OCI-LY1 (cell line): Measurements from ENCODE around the gene NOTCH4.

Experiments used
- H2AFZ ChIP-seq: fragments of 200-600 bp; sonication (generic), shearing (Covaris generic); 2 replicates; pipeline ENCODE4 v1.6.0; 2014; ENCODE audit warnings: antibody characterized with exemption, mild to moderate bottlenecking, low read length
- H3F3A ChIP-seq: fragments of 200-600 bp; sonication (generic), shearing (Covaris generic); 2 replicates; pipeline ENCODE4 v1.6.0; 2014; ENCODE audit warnings: mild to moderate bottlenecking, antibody characterized with exemption, low read length, moderate library complexity; ENCODE audit not compliant: insufficient read depth
- H3K27ac ChIP-seq: fragments of 200-600 bp; sonication (generic); 2 replicates; pipeline ENCODE4 v1.5.1; 2014; ENCODE audit warnings: low read length, mixed run types, mild to moderate bottlenecking, low read depth; ENCODE audit not compliant: poor library complexity, severe bottlenecking
- H3K27me3 ChIP-seq: fragments of 200-600 bp; sonication (generic); 2 replicates; pipeline ENCODE4 v1.6.0; 2014; ENCODE audit warnings: antibody characterized with exemption, mild to moderate bottlenecking, low read length, moderate library complexity; ENCODE audit not compliant: insufficient read depth
- H3K36me3 ChIP-seq: fragments of 200-600 bp; sonication (generic); 2 replicates; pipeline ENCODE4 v1.6.1; 2014; ENCODE audit warnings: mild to moderate bottlenecking, antibody characterized with exemption, low read length, moderate library complexity, mixed read lengths; ENCODE audit not compliant: insufficient read depth
- H3K4me1 ChIP-seq: fragments of 200-600 bp; sonication (generic); 2 replicates; pipeline ENCODE4 v1.5.1; 2014; ENCODE audit warnings: mild to moderate bottlenecking, low read length, moderate library complexity; ENCODE audit not compliant: insufficient read depth, severe bottlenecking
- H3K4me2 ChIP-seq: fragments of 200-600 bp; sonication (generic), shearing (Covaris generic); 2 replicates; pipeline ENCODE4 v1.6.1; 2014; ENCODE audit warnings: low read length
- H3K4me3 ChIP-seq: fragments of 200-600 bp; sonication (generic); 2 replicates; pipeline ENCODE4 v1.5.1; 2014; ENCODE audit warnings: low read length, low read depth, mild to moderate bottlenecking, mixed read lengths; ENCODE audit not compliant: poor library complexity, severe bottlenecking
- H3K79me2 ChIP-seq: fragments of 200-600 bp; shearing (Covaris generic); 2 replicates; pipeline ENCODE4 v1.6.1; 2016; ENCODE audit warnings: mixed run types, low read length, mixed read lengths; ENCODE audit not compliant: insufficient read depth
- H3K9ac ChIP-seq: fragments of 200-600 bp; sonication (generic), shearing (Covaris generic); 2 replicates; pipeline ENCODE4 v1.6.1; 2014; ENCODE audit warnings: mild to moderate bottlenecking, low read length, mixed read lengths
- H3K9me2 ChIP-seq: fragments of 200-600 bp; sonication (generic), shearing (Covaris generic); 2 replicates; pipeline ENCODE4 v1.6.1; 2014; ENCODE audit warnings: low read depth, mild to moderate bottlenecking, low read length, mixed read lengths
- H3K9me3 ChIP-seq: fragments of 200-600 bp; shearing (Covaris generic); 2 replicates; pipeline ENCODE4 v1.6.1; 2014; ENCODE audit warnings: low read length, mixed read lengths
- H4K20me1 ChIP-seq: fragments of 200-600 bp; sonication (generic), shearing (Covaris generic); 2 replicates; pipeline ENCODE4 v1.6.0; 2016; ENCODE audit warnings: mild to moderate bottlenecking, low read length; ENCODE audit not compliant: insufficient read depth
- EZH2 ChIP-seq: fragments of 200-600 bp; sonication (generic), shearing (Covaris generic); IDR thresholded peaks from 2 replicates; pipeline ENCODE4 v1.8.0; 2017; ENCODE audit warnings: borderline replicate concordance, mixed run types, mild to moderate bottlenecking, antibody characterized with exemption, low read length, moderate library complexity, mixed read lengths
- TF ChIP-seq, protein P1 (sequence below): fragments of 200-600 bp; sonication (generic), shearing (Covaris generic); IDR thresholded peaks from 2 replicates; pipeline ENCODE4 v1.5.1; 2017; ENCODE audit warnings: mild to moderate bottlenecking, antibody characterized with exemption, low read length, moderate library complexity, mixed read lengths

NOTCH4 gene

GRCh38 chr6:32149932-32150870 is 73.7 kb downstream of the NOTCH4 start:
- Histone ChIP-seq H4K20me1 (no peaks in the 10 kb centered on the region), H3K4me3 (no peak overlapping the region), H3K9ac (no peak overlapping the region), H3K4me2 (no peak overlapping the region), H2AFZ (no peak overlapping the region), H3K27me3 (no peaks in the 10 kb centered on the region; the same call in 1 of the 2 replicates), H3K36me3 (no peaks in the 10 kb centered on the region), H3K9me3 (no peaks in the 10 kb centered on the region), H3K27ac (no peak overlapping the region), H3K4me1 (peaks cover 20% of the 10 kb centered on the region), H3F3A (0 out of 2 replicates have a peak, but pooled peaks cover 4% of the 10 kb centered on the region), H3K79me2 (no peaks in the 10 kb centered on the region), H3K9me2 (no peaks in the 10 kb centered on the region)
- TF ChIP-seq, protein P1, sequence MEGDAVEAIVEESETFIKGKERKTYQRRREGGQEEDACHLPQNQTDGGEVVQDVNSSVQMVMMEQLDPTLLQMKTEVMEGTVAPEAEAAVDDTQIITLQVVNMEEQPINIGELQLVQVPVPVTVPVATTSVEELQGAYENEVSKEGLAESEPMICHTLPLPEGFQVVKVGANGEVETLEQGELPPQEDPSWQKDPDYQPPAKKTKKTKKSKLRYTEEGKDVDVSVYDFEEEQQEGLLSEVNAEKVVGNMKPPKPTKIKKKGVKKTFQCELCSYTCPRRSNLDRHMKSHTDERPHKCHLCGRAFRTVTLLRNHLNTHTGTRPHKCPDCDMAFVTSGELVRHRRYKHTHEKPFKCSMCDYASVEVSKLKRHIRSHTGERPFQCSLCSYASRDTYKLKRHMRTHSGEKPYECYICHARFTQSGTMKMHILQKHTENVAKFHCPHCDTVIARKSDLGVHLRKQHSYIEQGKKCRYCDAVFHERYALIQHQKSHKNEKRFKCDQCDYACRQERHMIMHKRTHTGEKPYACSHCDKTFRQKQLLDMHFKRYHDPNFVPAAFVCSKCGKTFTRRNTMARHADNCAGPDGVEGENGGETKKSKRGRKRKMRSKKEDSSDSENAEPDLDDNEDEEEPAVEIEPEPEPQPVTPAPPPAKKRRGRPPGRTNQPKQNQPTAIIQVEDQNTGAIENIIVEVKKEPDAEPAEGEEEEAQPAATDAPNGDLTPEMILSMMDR = no peak
- TF ChIP-seq EZH2 = no peak

DNA sequence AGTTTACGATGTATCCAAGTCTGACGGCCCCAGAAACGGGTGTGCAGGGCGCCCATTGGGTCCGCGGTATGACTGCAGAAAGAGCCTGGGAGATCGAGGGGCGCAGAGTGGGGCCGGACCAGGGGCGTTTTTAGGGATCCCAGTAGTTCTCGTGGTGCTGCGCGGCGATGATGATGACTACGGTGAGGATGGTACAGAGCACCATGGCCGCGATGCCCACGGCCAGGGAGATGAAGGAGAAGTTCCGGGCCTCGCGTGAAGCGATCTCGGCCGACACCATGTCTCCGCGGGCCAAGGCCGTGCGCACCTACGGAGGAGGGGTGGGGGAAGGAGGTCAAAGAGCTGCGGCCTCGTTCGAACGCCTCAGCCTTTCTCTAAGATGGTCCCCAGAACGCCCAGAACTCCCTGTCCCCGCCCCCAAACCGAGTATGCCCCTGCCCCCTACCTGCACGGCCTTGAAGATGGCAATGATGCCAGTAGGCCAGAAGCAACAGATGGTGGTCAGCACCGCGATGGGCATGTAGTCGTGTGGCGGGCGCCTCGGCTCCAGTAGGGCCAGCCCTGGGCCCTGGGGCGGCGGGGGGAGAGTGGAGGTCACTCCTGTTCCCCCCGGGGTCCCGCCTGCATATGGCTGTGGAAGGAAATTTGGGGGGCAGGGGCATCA is 74.6 kb downstream of the NOTCH4 start:
- TF ChIP-seq EZH2 = no peak
- TF ChIP-seq, protein P1 = no peak
- Histone ChIP-seq H3K4me1 (peaks cover 14% of the 10 kb centered on the region), H3K4me3 (no peak overlapping the region), H3K36me3 (no peaks in the 10 kb centered on the region), H4K20me1 (no peaks in the 10 kb centered on the region), H3K4me2 (no peak overlapping the region), H3K27ac (no peak overlapping the region), H3K27me3 (no peaks in the 10 kb centered on the region; the same call in 1 of the 2 replicates), H3F3A (0 out of 2 replicates have a peak, but pooled peaks cover 4% of the 10 kb centered on the region), H3K9me3 (no peaks in the 10 kb centered on the region), H3K79me2 (no peaks in the 10 kb centered on the region), H2AFZ (no peak overlapping the region), H3K9ac (no peak overlapping the region), H3K9me2 (no peaks in the 10 kb centered on the region)

DNA sequence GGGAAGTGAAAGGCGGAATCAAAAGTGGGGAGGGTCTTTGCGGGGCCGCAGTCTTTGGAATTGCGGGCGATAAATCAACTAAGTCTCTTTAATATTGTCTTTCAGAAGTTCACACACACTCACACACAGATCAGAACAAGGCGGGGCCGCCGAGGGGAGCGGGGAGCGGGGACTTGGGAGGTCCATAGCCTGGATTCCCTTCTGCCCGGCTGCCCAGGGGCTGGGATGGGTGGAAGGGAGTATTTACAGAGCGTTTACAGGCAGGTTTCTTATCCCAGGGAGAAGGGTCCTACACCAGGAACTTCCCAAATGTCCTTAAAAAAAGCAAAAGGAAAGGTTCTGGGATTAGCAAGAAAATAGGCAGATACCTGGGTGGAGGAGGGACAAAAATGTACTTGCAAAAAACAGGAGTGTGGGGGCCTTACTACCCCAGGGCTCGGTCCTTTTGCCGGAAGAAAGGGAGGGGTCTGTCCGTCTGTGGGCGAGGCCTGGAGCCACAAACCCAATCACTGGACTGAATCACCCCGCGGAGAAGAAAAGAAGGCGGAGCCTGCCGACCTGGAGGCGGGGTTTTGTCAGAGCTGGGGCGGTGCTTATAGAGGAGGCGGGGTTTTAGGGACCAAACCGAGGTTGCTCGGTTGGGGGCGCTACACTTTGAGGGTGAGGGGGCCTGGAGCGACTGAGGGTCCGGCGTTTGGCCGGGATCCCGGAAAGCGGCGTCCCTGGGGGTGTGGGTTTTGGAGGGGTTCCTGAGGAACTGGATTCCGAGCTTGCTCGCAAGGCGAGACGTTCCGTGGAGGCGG is 75.4 kb downstream of the NOTCH4 start:
- H3K4me3 ChIP-seq = no peak overlapping the region
- peaks cover 9% of the 10 kb centered on the region for H3K4me1 ChIP-seq
- H3K9me2 ChIP-seq = no peaks in the 10 kb centered on the region
- H2AFZ ChIP-seq = no peak overlapping the region
- no peak overlapping the region for H3K4me2 ChIP-seq
- H3K27ac ChIP-seq = no peak overlapping the region
- H3K9ac ChIP-seq = no peak overlapping the region
- H4K20me1 ChIP-seq = no peaks in the 10 kb centered on the region
- no peaks in the 10 kb centered on the region; the same call in 1 of the 2 replicates for H3K27me3 ChIP-seq
- no peaks in the 10 kb centered on the region for H3K36me3 ChIP-seq
- TF ChIP-seq, protein P1 = no peak
- no peak for TF ChIP-seq EZH2
- 0 out of 2 replicates have a peak, but pooled peaks cover 4% of the 10 kb centered on the region for H3F3A ChIP-seq
- H3K79me2 ChIP-seq = no peaks in the 10 kb centered on the region
- H3K9me3 ChIP-seq = no peaks in the 10 kb centered on the region
